Astrocyte of the hippocampus (primary cell): ENCODE results near the gene SLC4A1.

Experiments
- DNase-seq: peaks from one replicate; pipeline ENCODE4 v3.0.0; 2011; ENCODE audit warnings: low read depth, low spot score

SLC4A1 gene

DNA sequence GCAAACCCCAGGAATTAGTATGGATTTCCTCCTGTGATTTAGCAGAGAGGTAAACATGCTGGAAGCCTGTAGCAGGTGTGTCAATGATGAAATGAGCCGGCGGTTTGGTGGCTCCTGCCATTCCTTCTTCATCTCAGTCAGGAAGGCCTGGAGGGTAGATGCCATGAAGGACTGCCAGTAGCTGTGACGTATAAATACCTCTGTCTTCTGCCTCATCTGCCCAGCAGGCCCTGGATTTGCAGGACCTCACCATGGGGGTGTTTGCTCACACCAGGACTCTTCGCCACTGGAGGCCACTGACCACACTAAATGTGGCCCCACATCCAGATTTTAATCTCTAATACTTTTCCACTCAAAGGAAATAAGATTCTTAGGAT, 16.1 kb upstream of the SLC4A1 start:
- DNase-seq = no peak

DNA sequence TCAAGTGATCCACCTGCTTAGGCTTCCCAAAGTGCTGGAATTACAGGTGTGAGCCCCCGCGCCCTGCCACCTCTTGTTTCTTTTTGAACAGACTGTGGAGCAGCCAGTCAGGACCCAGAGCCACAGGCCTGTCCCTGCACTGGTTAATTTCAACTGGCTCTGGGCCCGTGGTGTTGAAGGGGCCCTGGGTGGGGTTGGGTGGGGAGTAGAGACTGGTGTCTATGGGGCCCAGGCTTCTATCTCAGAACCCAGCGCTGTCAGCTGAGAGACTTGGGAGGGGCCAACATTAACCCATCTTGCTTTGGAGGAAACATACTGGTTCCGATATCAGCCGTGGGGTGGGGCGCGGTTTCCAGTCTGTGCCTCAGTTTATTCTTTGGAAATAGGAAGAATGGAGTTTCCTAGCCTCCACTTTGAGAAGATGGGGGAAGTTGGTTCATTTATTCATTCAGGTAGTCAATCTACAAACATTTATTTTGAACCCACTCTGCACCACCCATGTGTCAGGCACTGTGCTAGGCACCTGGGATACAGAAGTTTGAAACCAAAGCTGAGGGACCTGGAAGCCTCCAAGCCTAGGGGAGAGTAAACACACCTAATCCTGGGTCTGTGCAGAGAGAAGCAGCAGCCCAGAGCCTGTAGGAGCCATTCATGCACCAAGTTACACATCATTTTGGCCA, 15.5 kb upstream of the SLC4A1 start:
- DNase-seq = no peak

DNA sequence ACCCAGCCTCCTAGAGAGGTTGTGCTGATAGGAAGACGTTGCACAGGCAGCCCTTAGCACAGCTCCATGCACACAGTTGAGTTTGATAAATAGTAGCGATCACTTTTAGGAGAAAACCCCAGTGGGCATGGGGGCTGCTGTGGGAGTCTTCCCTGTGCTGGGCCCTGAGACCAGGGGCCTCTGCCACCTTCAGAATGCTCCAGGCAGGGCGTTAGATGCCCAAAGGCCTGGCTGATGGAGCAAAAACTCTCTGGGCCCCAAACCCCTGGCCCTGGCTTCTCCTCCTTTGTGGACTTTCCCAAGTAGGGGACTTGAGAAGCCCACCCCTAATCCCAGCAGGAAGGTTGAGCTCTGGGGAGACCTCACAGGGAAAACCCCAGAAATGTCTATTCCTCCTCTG, 14.3 kb upstream of the SLC4A1 start:
- no peak for DNase-seq

DNA sequence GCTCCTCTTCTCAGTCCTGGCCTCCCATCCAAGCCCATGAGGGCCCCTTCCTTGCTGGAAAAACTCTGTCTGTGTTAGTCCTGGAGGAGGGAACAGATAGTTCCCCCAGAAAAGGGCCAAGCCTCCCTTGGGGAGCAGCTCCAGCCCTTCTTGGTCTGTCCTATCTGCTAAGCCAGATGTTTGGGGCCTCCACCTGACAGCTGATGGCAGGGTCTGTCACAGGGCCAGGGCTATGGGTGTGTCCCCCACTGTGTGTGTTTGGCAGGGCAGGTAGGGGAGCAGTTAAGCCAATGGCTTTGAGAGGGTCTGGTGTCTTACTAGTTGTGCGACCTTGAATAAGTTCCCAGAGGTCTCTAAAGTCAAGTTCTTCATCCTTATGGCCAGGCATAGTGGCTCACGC, 13.6 kb upstream of the SLC4A1 start:
- no peak for DNase-seq

DNA sequence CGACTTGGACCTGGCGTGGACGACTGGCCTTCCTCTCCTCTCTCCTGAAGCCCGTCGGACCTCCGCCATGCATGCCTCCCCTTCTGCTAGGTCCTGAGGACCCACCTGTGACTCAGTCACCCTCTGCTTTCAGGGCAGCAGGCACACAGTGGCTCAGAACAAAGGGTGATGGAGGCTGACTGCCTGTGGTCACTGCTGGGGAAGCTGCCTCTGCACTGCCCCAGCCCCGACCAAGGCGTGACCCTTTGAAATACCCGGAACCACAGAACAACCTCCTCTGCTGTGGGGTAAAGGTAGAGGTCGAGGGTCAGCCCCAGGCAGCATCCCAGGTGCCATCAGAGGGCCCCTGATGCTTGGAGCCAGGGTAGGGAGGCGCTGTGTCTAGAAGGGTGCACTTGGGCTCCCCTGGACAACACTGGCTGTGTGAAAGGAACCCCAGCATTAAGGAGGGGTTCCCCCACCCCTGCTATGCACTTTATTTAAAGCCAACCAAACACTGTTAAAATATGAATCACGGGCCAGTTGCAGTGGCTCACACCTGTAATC, 12.5 kb upstream of the SLC4A1 start:
- DNase-seq = no peak

DNA sequence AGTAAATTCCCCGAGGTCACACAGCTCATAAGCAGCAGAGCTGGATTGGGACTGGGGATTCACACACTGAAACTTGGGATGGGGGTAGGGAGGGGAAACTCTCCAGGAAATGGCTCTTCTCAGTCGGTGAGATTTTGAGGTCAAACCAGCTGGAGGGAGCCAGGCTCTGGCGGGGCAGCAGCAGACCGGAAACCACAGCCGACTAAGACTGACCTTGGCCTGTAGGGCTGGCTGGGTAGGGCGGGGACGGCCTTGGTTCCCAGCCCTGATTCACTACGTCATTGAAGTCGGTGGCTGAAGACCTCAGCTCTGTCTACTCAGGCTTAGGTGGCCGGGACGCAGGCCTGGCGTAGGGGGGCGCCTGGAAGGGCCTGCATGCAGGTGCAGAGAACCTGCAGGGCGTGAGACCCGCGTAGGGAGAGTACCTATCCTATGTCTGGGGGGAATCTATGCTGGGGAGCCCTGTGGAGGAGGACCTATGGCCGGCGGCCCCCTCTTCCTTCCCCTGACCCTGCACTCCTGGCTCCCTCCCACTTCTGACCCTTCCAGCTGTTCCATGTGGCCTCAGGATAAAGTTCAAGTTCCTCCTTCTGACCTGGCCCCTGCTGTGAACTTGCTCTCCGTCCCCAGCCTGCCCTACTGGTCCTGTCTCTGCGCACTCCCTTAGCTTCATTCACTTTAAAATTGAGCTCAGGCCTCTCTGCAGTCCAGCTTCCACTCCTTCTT, 11.9 kb upstream of the SLC4A1 start:
- DNase-seq = peak; percentile 60

DNA sequence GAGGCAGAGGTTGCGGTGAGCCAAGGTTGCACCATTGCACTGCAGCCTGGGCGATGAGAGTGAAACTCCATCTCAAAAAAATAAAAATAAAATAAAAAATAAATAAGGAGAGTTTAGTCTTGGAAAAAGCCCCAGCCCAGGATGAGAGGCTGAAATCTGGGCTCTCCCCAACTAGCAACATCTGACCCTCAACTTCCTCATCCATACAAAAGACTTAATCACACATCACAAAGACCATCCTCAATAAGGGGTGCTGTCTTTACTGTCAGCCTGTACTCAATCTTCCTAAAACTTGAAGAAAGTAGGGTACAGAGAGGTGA, 11.4 kb upstream of the SLC4A1 start:
- no peak for DNase-seq

DNA sequence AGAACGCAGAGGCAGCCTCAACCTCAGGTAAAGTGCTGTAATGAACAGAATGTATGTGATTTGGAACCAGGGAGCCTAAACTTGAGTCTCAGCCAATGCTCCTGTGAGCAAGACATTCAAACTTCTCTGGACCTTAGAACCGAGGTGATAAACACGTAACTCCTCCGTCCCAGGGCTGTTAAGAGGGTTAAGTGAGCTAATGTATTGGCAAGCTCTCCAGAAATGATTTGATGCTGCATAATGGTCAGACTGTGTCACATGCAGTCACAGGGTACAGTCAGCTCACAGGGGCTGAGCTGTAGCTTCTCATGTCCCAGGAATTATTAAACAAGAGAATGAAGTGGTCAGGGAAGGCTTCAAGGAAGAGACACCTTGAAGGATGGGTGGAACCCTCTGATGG, 10.0 kb upstream of the SLC4A1 start:
- DNase-seq = no peak

DNA sequence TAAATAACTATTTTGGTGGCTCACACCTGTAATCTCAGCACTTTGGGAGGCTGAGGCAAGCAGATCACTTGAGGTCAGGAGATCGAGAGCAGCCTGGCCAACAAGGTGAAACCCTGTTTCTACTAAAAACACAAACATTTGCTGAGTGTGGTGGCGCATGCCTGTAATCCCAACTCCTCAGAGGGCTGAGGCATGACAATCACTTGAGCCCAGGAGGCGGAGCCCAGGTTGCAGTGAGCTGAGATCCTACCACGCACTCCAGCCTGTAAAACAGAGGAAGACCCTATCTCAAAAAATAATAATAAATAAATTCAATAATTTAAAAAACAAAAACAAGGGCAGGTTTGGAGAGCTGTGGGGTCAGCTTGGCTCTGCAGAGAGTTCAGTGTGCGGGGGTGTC, 5.7 kb upstream of the SLC4A1 start:
- DNase-seq = no peak

DNA sequence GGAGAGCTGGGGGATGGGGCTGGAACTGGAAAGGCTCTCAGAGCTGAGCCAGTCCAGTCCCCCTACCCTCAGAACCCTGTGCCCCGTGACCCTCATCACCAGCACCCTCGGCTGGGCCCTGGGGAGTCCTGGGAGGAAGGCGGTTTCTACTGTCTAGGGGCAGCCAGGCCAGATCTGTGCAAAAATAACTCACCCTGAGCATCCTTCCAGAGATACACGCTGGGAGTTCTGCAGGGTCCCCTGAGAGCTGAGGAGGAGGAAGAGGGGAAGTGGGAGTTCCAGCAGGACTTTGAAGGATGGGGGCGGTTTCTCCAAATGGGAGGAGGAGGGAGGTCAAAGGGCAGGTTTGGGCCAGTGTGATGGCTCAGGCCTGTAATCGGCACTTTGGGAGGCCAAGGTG, 5.0 kb upstream of the SLC4A1 start:
- no peak for DNase-seq

DNA sequence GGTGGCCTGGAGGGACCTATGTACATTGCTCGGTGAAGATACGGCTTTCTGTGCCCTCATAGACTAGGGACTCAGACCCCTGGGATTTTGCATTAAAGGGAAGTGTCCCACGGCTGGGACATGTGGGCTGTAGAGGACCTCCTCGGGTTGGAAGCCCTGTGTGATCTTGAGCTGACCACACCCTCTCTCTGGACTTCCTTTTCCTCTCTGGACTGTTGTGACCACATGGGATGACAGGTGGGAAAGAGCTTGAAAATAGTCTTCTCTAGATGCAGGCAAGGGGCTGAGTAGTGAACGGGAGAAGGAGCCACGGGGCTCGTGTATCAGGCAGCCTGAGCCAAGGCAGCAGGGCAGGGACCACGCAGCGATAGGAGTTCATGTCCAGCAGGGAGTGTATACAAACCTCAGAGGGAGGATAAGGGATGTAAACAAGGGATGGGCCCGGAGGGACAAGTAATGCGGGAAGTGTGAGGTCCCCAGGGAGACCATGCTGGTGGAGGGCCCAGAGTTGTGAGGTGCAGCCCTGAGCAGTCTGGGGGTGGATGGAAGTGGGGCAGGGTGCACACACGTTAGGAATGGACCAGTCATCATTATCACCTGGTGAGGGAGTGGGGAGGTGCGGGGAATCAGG, 4.5 kb upstream of the SLC4A1 start:
- DNase-seq = no peak

DNA sequence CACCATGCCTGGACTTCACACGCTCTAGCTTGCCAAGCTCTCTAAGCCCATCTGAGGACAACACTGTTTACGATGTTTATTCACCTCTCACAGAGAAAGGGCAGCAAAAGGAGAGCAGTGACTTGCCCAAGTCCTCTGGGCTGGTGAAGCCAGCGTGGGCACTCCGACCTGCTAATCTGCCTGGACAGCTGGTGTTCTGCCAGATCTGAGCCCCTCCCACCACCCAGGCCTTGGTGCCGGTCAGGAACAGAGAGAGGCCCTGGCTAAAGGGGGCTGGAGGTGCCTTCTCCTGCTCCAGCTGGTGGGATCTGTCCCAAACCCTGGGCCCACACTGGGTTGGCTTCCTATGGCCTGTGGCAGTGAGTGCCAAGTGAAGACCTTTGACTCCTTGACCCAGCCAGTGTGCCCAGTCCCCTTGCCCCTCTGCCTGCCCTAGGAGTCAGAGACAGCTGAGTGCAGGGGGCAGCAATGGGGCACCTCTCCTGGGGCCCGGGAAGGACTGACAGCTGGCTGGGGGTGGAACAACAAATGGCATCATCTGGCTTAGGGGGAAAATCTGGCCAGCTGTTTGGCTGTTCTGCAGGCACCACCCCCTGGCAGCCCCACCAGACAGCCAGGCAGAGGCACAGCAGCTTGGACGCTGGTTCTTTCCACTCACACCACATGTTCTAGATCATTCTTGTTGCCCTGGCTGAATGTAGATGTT, 1.8 kb upstream of the SLC4A1 start:
- DNase-seq = no peak

DNA sequence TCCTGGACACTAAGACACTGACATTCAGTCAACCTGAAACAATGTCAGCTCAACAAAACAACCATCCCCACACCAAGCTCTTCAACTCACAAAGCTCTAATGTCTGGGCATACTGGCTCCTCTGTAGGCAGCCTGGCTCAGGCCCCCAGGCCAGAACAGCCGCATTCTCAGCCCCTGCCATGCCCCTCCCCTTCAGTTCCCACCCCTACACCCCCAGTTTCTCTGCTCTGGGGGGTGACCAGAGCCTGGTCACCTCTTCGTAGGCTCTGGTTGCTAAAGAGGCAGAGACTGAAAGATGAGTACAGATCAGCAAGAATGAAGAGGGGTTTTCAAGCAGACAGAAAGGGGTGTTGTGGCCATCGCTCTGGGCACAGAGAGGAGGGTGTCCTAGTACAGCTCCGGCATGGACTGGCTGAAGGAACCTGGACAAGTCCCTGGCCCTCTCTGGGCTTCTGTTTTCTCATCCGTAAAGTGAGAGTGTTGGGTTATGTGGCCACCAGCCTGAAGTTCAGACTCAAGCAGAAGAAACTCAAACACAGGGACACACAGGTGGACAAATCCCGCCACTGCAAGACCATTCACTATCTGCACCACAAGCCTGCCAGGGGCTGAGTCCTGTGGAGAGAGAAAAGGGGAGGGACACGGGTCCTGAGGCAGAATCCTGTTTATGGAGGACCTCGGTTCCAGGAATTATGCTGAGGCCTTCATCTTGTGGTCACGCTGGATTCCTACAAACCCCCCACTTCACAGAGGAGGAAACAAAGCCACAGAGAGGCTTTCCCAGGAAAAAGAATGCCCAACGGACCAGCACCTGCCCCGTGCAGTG, 987 bp upstream of the SLC4A1 start:
- DNase-seq = no peak

DNA sequence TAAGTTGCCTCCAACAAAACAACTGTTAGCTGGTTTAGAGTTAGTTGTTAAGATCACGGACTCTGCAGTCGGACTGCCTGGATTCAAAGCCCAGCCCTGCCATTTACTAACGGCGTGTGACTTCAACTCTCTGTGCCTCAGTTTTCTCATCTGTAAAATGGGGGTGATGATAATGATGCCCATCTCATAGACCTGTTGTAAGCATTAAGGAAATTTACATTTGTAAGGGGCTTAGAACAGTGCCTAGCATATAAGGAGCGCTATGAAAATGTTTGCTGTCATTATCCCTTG, 825 bp downstream of the SLC4A1 start:
- no peak for DNase-seq

DNA sequence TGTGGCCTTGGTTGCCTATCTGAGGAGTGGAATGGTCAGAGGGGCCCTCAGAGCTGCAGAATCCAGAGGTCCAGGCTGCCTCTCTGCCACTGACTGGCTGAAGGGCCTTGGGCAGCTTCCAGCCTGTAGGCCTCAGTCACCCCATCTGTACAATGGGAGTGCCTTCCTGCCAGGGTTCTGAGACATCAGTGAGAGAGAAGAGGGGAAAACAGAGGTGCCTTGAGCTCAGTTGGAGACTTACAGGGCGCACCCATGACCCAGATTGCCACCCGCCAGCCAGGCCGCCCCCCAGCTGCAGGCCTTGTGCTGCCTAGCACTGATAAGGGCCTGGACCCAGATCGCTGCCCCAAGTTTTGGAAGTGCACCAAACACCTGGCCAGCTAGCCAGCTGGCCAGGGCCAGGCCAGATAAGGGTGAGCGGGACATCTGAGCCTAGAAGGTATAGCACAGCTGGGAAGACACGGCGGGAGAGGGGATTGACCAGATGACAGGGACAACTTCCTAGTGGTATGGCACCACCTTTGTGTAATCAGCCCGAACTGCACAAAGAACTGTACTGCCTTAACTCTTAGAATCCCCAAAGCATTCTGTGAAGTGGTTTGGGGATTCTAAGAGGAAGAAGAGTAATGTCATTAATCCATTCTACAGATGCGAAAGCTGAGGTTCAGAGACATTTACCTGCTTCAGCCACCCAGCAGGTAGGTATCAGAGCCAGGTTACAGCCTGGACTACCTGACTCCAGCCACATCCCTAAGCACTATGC, 1.4 kb downstream of the SLC4A1 start:
- DNase-seq = no peak

DNA sequence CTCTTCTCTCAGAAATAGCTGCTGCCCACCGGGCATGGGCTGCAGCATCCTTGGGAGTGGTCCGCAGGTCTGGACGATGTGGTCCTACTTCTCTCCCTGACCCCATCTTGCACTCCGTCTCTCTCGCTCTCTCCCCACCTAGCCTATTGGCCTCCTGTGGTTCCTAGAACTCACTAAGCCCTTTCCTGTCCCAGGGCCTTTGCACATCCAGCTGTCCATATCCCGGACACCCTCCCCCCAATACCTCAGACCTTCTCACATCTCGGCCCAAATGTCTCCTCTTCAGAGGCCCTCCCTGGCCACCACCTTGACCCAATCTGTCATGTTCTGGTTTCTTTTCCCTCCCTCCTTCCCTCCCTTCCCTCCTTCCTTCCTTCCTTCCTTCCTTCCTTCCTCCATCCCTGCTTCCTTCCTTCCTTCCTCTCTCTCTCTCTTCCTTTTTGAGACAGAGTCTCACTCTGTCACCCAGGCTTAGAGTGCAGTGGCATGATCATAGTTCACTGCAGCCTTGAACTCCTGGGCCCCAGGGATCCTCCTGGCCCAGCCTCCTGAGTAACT, 4.5 kb downstream of the SLC4A1 start:
- no peak for DNase-seq

DNA sequence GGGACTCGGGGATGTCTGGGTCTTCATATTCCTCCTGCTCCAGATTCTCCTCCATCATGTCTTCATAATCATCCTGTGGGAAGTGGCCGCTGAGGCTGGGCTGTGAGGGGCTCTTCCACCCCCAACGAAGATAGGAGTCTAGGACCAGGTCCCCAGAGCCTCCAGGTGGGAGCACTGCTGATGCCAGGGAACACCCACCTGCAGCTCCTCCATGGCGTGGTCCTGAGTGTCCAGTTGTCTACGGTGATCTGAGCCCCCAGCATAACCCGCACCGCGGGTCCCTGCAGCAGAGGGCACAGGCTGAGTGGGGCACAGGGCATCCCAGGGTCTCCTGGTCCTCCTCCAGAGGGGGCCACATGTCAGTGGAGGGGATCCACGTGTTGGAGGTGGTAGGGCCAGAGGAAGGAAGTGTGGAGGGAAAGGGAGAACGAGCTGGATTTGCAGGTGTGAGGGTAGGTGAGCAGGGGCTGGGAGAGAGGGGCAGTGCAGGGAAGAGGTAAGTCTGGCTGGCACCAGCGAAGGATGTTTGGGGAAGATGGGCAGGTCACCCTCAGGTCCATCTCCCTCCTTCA, 5.2 kb downstream of the SLC4A1 start:
- DNase-seq = no peak

DNA sequence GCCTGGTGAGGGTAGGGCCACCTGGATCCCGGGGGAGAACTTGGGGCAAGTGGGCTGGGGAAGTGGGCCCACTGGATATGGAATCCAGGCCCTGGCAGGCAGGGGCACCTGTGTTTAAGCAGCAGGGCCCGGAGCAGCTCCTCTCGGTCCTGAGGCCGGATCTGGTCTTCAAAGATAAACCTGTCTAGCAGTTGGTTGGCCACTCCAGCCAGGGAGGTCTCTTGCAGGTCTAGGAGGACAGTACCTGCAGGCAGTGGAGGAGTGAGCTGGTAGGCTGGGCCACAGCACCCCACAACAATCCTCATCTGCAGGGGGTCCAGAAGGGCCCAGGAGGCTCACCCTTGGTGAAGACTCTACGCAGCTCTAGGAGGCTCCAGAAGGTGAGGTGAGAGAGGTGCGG, 7.6 kb downstream of the SLC4A1 start:
- no peak for DNase-seq

DNA sequence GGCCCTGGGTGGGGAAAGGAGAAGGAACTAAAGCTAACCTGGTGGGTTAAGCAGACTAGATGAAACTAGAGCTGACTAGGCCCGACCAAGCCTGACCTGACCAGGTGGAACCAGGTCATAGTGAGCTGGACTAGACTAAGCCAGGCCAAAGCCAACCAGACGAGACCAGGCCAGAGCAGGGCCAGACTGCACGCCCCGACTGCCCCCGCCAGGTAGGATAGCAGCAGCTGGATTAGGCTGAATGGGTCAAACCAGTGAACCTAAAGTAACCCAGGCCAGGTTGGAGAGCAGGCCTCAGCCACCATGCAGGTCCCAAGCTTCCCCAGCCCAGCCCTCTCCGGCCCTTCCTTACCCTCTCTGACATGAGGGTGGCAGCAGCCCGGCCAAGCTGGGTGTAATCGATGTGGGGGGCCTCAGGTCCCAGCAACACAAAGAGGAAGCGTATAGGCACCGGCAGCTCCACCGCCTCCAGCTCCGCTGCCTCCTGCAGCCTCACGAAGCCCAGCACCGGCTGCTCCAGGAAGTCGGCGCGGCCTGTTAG, 9.1 kb downstream of the SLC4A1 start:
- no peak for DNase-seq
